Measurements from ENCODE around the gene ARHGEF11.
A peak's percentile ranks its signal among the peaks of the same experiment; 100 is the strongest.

The ARHGEF11 gene

DNA sequence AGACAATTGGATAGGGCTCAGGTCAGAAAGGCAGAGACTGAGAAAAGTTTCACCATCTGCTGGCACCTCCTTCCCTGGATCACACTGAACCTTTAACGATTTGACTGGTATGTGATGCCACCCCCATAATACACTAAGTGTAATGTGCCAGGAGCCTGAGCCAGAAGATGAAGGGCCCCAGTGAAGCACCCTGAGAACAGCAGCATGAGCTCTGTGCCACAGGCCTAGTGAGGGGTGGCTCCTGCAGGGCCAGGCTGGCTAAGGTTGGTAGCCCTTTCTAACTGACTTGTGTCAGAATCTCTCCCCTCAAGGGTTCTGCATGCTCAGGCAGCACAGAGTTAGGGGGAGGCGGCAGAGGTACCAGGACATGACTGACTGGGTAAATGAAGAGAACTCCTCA, 38.9 kb downstream of the ARHGEF11 start:
- in situ Hi-C loops (cut with MboI; ENCODE audit: low pct_unique_long_range_greater_than_20kb, low sequenced_read_pairs): no loop called here
- no peak for DNase-seq

- in situ Hi-C loops (cut with MboI; ENCODE audit: low pct_unique_long_range_greater_than_20kb, low sequenced_read_pairs): no loop called here
Observed at GRCh38 chr1:157005965-157006364, 39.6 kb downstream of the ARHGEF11 start.

GRCh38 chr1:157004806-157005205, 40.7 kb downstream of the ARHGEF11 start:
- DNase-seq: no peak
- in situ Hi-C loops (cut with MboI; ENCODE audit: low pct_unique_long_range_greater_than_20kb, low sequenced_read_pairs): no loop called here

More at GRCh38 chr1:157005965-157006364, 39.6 kb downstream of the ARHGEF11 start:
- no peak for DNase-seq

GRCh38 chr1:157004327-157004726, 41.2 kb downstream of the ARHGEF11 start:
- in situ Hi-C loops (cut with MboI; ENCODE audit: low pct_unique_long_range_greater_than_20kb, low sequenced_read_pairs): no loop called here
- no peak for DNase-seq

- DNase-seq: no peak
- in situ Hi-C loops (cut with MboI; ENCODE audit: low pct_unique_long_range_greater_than_20kb, low sequenced_read_pairs): no loop called here
Observed at GRCh38 chr1:157001304-157001703, 44.2 kb downstream of the ARHGEF11 start.

- DNase-seq: no peak
- in situ Hi-C loops (cut with MboI; ENCODE audit: low pct_unique_long_range_greater_than_20kb, low sequenced_read_pairs): no loop called here
Observed at GRCh38 chr1:157000686-157001085, 44.9 kb downstream of the ARHGEF11 start.

DNA sequence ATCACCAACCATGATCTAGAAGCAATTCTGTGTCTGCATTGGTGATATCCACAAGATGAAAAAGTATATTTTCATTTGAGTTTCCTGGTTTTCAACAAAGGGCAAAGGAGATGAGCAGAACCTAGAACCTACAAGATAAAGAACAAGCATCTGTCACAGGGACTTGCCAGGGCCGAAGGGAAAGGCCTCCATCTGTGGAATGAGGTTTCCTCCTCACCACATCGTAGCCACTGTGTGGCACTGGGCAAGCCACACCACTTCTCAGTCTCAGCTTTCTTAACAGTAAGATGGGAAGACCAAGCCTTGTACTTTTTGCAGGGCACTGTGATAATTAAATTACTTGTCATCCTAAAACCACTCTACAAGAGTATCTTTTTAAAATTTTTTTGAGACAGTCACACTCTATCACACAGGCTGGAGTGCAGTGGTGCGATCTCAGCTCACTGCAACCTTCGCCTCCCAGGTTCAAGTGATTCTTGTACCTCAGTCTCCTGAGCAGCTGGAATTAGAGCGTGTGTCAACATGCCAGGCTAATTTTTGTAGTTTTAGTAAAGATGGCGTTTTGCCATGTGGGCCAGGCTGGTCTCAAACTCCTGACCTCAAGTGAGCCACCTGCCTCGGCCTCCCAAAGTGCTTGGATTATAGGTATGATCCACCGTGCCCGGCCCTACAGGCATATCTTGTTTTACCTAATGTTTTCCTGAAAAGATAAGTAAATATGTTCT, 45.8 kb downstream of the ARHGEF11 start:
- in situ Hi-C loops (cut with MboI; ENCODE audit: low pct_unique_long_range_greater_than_20kb, low sequenced_read_pairs): no loop called here
- DNase-seq: no peak

DNA sequence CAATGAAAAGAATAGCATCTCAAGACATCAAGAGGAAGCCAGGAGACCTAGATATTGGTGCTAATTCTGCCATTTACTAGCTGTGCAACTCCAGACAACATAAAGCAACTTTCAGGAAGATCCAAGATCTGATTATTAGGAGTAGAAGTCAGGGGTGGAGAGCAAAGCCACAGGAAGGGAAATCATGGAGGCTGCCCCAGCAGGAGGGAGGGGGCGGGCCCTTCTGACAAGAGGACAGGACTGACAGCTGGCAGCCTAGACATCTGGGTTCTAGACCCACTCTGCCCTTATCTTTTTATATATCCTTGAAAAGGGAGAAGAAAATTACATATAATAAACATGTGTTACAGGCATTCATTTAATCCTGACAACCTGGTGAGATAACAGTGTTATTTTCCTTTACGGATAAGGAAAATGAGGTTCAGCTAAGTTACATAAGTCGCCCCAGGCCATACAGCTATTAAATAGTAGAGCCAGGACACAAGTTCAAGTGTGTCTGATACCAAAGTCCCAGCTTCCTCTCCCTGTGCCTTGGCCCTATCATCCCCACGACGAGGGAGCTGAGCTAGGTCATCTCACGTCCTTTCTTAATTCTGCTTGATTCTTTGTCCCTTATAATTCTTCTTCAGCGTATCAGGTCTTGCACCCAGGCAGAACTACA, 46.6 kb downstream of the ARHGEF11 start:
- DNase-seq: no peak
- in situ Hi-C loops (cut with MboI; ENCODE audit: low pct_unique_long_range_greater_than_20kb, low sequenced_read_pairs): no loop called here

DNA sequence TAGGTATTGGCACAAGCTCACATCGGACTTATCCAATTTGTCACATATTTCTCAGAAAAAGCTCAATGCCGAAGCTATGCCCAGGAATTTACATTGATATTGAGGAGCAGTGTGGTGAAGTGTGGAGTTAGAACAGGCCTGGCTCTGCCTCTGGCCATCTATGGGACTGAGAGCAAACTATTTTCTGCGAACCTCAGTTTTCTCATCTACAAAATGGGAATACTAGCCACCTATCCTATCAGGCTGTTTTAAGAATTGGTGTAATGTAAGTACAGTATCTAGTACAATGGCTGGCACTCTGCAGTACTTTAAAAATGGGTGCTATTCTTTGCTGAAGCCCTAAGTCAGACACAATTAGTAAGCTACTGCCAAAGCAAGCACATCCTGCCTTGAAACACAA, 47.2 kb downstream of the ARHGEF11 start:
- DNase-seq: no peak

GRCh38 chr1:156995412-156995811, 50.1 kb downstream of the ARHGEF11 start:
- no peak for DNase-seq
- in situ Hi-C loops (cut with MboI; ENCODE audit: low pct_unique_long_range_greater_than_20kb, low sequenced_read_pairs): no loop called here

More for the DNA sequence above, 47.2 kb downstream of the ARHGEF11 start:
- in situ Hi-C loops (cut with MboI; ENCODE audit: low pct_unique_long_range_greater_than_20kb, low sequenced_read_pairs): no loop called here

DNA sequence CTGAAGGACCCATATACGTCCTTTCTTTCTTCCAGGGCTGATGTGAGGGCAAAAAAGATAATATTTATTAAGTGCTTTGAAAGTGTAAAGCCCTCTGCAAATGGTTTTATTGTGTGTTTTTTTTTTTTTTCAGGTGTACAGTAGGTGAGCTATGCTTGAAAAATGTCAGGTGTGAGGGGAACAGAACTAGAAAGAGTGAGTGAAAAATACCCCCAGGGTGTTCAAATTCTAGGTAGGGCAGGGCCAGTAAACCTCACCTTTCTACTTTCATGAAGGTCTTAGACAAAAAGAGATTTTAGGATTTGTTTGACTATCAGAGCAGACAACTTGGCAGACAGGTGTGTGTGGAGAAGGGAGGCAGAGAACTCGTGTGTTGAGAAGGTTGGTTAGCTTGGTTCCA, 51.3 kb downstream of the ARHGEF11 start:
- no peak for DNase-seq
- in situ Hi-C loops (cut with MboI; ENCODE audit: low pct_unique_long_range_greater_than_20kb, low sequenced_read_pairs): no loop called here

- in situ Hi-C loops (cut with MboI; ENCODE audit: low pct_unique_long_range_greater_than_20kb, low sequenced_read_pairs): no loop called here
- no peak for DNase-seq
Observed at GRCh38 chr1:156993426-156994147, 52.0 kb downstream of the ARHGEF11 start.

DNA sequence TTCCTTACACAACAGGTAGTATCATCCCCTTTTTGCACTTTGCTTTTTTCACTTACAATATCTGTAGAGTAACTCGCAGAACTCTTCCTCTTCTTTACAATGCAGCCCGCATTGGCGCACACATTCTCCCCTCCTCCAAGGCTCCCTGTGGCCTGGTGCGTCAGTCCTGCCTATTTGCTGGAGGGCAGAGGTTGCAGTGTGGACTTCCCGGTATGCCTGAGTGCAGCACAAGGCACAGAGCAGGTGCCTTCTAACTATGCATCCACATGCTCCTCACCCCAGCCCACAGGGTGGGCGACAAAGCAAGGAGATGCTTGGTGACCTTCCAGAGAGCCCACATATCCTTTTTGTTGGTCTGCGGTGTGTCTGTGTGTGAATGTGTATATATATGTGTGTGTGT, 53.3 kb downstream of the ARHGEF11 start:
- in situ Hi-C loops (cut with MboI; ENCODE audit: low pct_unique_long_range_greater_than_20kb, low sequenced_read_pairs): no loop called here
- no peak for DNase-seq

DNA sequence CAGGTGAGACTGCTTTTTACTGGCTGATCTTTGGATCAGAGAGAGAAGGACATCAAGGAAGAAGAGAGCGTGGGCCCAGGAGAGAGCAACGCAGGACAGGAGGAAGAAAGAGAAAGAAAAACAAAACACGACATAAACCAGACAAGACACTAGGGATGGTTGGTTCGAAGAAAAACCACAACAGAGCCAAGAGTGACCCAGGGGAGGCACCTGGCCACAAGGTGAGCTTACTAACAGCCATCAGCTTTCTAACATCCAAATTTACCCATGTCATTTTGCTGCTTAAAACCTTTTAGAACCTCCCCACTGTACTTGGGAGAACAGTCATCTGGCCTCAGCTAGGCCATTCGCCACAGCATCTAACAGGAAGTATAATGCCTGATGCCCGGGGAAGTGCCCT, 57.8 kb downstream of the ARHGEF11 start:
- no peak for DNase-seq
- in situ Hi-C loops (cut with MboI; ENCODE audit: low pct_unique_long_range_greater_than_20kb, low sequenced_read_pairs): no loop called here

DNA sequence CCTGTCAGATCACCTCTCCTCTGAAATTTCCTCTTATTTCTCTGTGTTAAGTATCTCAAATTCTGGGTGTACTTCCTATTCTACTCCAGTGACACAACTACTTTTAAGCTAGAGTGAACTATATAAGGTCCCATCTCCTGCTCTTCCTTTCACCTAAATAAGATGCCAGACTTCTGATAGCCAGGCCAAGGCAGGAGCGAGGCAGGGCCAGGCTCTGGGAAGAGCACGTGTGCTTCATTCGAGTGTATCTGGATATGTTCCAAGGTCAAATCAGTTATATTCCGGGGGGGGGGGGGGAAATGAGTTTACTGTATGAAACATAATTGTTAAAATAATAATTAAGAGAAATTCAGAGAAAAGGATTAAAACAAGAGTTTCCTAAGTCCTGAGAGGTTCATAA, 65.0 kb downstream of the ARHGEF11 start:
- in situ Hi-C loops (cut with MboI; ENCODE audit: low pct_unique_long_range_greater_than_20kb, low sequenced_read_pairs): no loop called here
- DNase-seq: no peak

DNA sequence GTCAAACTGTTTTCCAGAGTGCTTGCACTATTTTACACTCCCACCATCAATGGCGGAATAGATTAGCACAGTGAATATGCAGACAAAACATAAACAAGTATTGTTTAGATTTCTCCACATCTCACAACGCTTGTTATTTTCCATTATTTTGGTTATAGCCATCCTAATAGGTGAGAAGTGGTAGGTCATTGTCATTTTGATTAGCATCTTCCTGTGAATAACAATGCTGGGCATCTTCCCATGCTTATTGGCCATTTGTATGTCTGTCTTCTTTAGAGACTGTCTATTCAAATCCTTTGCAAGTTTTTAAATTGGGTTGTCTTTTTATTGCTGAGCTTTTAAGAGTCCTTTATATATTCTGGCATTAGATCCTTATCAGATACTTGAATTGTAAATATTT, 70.5 kb downstream of the ARHGEF11 start:
- in situ Hi-C loops (cut with MboI; ENCODE audit: low pct_unique_long_range_greater_than_20kb, low sequenced_read_pairs): no loop called here
- DNase-seq: no peak

- in situ Hi-C loops (cut with MboI; ENCODE audit: low pct_unique_long_range_greater_than_20kb, low sequenced_read_pairs): no loop called here
- DNase-seq: no peak
Observed at GRCh38 chr1:156973417-156973816, 72.1 kb downstream of the ARHGEF11 start.

DNA sequence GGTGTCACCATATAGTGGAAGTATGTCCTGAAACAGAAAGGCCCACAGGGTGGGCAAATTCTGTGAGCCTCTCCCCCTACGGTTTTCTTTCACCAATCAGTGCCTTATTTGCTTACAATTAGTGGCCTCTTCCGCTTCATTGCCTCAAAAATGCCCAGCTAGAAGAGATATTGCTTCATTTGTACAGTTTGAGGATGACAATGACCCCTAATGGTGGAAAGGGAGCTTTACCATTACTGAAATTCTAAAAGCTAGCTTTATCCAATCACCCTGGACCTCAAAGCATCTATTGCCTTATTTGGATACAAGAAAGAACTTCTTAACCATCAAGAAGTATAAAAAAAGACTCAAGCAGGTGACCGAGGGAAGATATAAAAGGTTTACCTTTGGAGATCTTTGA, 75.5 kb downstream of the ARHGEF11 start:
- DNase-seq: peak; percentile 8
- in situ Hi-C loops (cut with MboI; ENCODE audit: low pct_unique_long_range_greater_than_20kb, low sequenced_read_pairs): no loop called here

DNA sequence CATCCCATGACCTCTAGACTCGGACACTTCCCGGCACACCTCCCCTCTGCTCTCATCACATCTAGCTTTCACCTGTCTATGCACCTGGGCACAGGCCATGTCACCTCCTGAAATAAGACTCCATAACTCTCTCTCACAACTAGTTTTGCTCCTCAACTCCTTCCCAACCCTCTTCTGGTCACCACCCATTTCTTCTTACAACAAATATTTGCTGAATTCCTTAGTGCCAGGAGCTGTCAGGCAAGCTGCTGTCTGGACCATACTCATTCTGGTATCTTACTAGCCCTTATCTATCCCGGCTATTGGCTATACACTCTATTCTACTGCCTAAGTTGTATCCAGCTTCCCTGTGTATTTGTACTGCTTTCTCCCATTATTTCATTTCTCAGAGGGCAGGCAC, 76.0 kb downstream of the ARHGEF11 start:
- no peak for DNase-seq
- in situ Hi-C loops (cut with MboI; ENCODE audit: low pct_unique_long_range_greater_than_20kb, low sequenced_read_pairs): no loop called here

DNA sequence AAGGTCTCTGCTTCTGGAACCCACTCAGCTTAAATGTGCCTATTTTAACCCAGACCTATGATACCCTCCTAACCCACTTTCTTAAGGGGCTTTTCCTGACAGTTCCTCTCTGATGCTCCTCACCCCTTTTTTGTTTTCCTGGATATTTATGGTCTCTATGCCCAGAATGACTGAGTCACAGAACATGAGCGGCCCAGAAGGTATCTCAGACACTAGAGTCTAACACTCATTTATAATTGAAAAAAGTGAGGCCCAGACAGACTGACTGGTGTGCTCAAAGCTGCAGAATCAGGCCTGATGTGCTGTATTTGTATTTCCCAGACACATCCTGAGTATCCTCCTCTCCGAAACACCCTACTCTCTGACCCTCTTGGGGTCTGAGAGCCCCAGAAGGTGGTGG, 81.1 kb downstream of the ARHGEF11 start:
- no peak for DNase-seq
- in situ Hi-C loops (cut with MboI; ENCODE audit: low pct_unique_long_range_greater_than_20kb, low sequenced_read_pairs): no loop called here

All from KBM-7 (cell line).